GM19099 (cell line): Measurements from ENCODE around the gene WNT3A.

Experiments used
- POLR2A ChIP-seq: IDR thresholded peaks from 3 replicates; pipeline ENCODE4 v1.6.1; 2011; ENCODE audit warnings: low read depth; ENCODE audit not compliant: insufficient read length; ENCODE audit errors: extremely low read depth

Gene WNT3A

DNA sequence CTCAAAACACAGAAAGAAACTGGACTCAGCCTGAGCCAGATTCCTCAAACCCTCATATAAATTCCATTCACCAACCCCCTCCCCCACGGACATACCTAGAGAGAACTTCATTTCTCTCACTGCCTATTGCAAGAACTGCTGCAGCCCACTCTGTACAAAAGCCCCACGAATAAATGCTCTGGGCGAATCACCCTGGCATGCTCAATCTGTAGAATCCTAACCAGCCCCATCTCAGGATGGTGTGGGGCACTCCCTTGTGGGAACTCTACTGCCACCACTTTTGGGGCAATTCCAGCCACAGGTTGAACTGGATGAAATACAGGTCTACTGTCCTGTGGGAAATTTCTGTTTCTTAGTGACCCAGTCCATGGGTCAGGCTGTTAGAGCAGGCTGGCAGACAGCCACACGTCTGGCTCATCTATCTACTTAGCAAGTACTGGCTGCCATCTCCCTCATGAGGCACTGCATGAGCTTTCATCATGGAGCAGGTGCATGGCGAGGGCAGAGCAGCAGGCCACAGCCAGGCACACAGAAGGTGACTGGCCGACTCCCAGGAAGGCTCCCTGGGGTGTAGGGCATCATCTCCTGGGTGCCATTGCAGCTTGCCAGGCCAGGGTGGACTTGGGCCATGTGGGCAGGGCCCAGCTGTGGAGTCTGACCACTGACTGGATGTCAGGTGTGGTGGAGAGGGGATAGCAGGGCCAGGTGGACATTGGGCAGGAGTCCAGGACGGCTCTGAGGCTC, 97.9 kb downstream of the WNT3A start:
- TF ChIP-seq POLR2A: no peak

DNA sequence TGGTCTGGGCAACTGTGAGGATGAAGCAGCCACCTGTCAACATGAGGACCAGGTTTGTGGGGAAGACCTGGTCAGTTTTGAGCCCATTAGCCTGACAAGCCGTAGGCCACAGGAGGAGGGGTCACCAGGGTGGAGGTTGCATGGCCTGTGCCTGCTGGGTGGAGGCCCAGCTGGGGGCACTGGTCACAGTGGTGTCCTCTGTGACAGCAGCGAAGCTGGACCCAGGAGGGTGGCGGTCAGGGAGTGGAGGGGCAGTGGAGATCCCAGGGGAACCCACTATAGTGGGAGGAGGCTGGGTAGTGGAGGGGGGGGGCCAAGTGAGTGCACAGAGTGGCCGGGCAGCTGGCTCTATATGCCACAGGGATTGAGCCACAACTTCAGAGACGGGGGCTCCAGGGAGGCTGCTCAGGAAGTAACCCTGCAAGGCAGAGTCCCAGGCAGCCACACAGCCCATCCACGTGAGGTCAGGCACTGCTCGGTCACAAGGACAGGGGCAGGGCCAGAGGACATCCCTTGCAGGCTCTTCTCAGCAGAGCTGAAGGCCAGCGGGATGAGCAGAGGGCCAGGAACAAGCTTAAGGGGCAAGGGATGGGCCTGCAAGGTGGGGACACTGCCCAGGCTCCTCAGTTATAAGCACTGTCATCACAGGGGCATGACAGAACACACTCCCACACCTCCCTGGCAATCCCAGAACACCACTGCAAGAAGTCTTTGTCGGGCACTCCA, 98.6 kb downstream of the WNT3A start:
- no peak for TF ChIP-seq POLR2A

DNA sequence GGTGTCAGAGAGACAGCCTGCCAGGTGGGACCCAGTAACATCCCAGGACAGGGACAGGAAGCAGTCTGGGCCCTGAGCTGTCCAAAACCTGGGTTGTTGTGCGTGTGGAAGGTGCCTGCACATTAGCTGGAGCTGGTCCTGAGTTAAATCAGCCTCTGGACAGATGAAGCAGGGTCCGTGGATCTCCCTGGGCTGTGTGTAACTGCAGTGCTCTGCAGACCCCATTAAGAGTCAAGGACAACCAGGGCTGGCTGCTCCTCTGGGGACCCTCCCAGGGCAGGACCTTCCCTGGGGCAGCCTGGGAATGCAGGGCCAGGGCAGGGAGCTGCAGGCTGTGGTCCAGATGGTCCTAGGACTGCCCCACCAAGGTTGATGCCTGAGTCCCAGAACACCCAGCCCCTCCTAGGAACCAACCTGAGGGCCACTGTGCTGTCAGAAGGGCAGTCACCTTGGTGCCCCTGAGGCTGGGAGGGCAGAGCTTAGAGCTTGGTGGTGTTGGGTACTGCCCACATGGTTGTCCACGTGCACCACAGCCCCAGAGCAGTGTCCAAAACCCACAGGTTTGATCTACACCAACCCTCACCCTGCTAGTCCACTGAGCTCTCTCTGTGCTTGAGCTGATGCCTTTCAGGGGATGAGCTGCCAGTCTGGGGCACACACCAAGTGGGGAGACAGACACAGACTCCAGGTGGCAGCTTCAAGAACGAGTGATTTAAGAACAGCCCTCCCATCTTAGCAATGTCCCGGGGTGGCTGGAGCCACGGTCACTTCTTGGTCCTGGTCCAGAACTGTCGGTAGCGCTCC, 99.4 kb downstream of the WNT3A start:
- TF ChIP-seq POLR2A: no peak

DNA sequence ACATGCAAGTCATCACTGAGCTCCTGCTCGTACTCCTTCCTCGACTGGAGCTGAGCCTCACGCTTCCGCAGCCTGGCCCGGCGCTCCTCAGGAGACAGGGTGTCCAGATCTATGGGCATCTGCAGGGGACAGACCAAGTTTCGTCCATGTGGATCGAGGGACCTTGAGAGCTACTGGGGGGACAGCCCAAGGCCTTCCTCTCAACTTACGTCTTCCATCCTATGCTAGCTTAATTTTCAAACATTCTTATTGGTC, 99.9 kb downstream of the WNT3A start:
- no peak for TF ChIP-seq POLR2A

DNA sequence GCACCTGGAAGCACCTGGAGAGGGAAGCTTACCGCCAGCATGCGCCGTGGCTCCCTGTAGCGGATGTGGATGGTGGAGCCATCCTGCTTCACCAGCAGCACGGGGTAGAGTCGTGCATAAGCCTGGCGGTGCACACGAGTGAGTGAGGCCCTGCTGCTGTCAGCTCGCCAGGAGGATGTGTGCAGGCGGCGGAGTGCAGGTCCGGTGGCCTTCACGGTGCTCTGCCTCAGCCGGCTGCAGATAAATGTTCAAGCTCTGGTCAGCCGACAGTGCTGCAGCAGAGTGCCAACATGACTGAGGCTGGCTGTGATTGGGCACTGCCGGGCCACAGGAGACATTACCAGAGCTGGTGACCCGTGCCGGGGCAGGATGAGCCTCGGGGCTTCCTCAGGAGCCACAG, 100.8 kb downstream of the WNT3A start:
- TF ChIP-seq POLR2A: no peak

DNA sequence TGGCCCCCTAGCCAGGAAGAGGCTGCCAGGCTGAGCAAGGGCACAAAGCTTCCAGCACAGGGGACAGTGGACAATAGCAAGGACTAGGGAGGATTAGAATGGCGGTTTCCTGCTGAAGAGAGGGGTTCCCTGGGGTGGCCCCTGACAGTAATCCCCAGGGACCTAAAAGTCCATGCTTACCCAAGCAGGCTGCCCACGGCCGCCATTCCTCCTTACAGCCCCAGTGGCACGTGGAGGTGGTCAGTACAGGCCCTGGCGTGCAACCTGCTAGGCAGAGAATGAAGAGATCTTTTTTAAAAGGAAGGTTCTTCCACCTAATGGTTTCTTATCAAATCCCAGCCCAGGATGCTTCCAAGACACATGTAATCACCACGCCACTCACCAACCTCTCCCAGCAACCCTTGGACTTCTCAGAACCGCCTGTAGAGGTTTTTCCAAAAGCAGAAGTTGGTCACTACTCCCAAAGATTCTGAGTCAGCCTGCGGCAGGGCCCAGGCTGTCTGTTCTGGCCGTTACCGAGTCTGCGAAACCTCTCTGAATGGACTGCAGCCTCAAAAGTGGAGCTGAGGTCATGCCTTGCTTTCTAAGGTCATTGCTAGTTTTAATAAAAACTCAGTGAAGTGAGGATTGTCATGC, 101.4 kb downstream of the WNT3A start:
- TF ChIP-seq POLR2A: no peak

DNA sequence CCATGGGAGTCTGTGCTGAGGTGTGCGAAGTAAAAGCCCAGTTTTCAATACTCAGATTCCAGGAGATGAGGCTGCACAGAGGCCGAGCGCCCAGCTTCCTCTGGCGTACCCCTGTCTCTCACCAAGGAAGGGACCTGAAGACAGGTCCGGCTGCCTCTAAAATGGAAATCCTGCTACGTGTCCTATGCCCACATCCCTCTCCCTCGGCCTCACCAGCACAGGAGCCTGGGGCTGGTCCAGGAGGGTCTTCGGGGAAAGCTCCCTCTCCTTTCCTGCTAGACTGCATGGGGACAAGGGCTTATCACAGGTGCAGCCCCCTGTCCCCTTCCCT, 101.9 kb downstream of the WNT3A start:
- no peak for TF ChIP-seq POLR2A

DNA sequence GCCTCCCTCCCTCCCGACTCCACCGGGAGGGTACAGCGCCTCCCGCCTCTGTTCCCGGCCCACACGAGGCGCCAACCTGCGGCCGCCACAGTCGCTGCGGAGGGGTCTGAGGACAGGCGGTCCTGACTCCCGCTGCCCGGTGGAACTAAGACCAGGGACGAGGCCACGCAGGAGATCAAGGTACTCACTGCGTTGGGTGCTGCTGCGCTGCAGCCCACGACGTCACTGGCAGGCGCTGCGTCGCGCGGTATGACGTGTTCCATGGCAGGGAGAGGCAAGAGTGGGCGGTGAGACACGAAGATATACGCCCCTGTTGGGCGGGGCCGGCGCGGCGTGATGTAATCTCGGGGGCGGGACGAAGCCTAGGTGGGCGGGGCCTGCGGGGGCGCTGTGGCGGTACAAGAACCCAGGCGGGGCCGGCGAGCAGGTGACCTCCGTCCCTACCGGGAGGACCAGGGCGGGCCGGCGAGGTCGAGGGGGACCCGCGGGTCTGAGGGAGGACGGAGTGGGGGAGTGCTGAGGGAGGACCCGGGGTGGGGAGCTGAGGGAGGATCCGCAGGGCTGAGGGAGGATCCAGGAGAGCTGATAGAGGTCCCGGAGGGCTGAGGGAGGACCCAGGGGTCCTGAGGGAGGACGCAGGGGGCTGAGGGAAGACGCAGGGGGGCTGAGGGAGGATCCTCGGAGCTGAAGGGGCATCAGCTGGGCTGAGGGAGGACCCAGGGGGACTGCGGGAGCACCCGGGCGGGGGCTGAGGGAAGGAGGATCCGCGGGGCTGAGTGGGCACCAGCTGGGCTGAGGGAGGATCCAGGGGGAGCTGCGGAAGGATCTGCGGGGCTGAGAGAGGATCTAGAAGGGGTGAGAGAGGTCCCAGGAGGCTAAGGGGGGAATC, 102.5 kb downstream of the WNT3A start, which contains the start of gene MRPL55:
MRPL55 (minus strand) TSS at position 227 of the 889 bp plus-strand sequence. CDS start 1,039 bp downstream, outside the sequence.
- peak; percentile 92 for TF ChIP-seq POLR2A

DNA sequence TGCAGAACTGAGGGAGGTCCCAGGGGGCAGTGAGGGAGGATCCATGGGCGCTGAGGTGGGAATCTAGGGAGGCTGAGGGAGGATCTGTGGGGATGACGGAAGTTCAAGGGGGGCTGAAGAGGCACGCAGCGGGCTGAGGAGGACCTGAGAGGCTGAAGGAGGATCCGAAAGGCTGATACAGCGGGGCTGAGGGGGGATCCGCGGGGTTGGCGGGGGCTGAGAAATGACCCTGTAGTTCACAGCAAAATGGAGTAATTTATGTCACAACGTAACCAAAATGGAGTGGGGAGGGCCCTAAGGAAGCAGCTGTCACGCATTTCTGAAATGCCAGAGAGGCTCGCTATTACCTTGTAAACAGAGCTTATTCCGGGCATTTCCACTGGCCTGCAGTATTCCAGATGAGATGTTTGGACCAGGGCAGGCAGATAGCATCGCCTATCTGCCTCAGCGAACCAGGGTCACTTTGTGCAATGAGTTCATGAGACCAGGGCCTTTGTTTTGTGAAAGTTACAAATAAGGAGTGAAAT, 103.2 kb downstream of the WNT3A start:
- no peak for TF ChIP-seq POLR2A

DNA sequence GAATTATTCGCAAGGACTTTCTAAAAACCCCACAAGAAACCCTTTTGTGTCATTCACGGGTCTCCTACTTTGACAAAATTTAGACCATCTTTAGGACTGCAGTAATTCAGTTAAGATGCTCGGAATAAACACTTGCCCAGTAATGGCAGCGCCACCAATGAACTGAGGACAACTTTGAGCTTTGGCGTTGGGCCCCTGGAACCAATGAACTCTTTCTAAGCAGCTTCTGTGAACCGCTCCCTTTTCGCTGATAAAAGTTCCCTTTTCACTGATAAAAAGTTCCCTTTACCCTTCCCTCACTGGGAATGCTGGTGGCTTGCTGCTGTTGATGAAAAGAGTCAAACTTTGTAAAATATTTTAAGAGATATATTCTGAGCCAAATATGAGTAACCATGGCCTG, 103.8 kb downstream of the WNT3A start:
- no peak for TF ChIP-seq POLR2A
